Hindlimb muscle (tissue), 1 donor: Measurements from ENCODE around the gene FLT4. TPM values are rescaled to one million over a fixed set of nuclear protein-coding genes. Genes with fewer than 3 reads are reported as not detected.

Experiments used
- DNase-seq: peaks from one replicate; pipeline ENCODE4 v3.0.0-alpha.2; 2013
- polyA plus RNA-seq: library from polyadenylated mRNA; unstranded; fragments of 120-200 nt; gene quantifications from one replicate; pipeline ENCODE4 v1.2.1, GENCODE V29; 2013; ENCODE audit not compliant: insufficient read length

The FLT4 gene
- polyA plus RNA-seq, 1 donor: 9.2 TPM

GRCh38 chr5:180625791-180626660, 23.4 kb downstream of the FLT4 start:
- DNase-seq: no peak

GRCh38 chr5:180625125-180625790, 24.1 kb downstream of the FLT4 start:
- DNase-seq: no peak

GRCh38 chr5:180624587-180624986, 24.8 kb downstream of the FLT4 start:
- no peak for DNase-seq

- no peak for DNase-seq
Observed at GRCh38 chr5:180623844-180624243, 25.6 kb downstream of the FLT4 start.

GRCh38 chr5:180623411-180623834, 26.0 kb downstream of the FLT4 start:
- DNase-seq: no peak

- DNase-seq: no peak
Observed at GRCh38 chr5:180622910-180623309, 26.5 kb downstream of the FLT4 start.

- DNase-seq: no peak
Observed at GRCh38 chr5:180621311-180621710, 28.1 kb downstream of the FLT4 start.

GRCh38 chr5:180620014-180620413, 29.4 kb downstream of the FLT4 start:
- no peak for DNase-seq

GRCh38 chr5:180619563-180619915, 29.9 kb downstream of the FLT4 start:
- no peak for DNase-seq

GRCh38 chr5:180618829-180619562, 30.4 kb downstream of the FLT4 start:
- peak; percentile 54 for DNase-seq

- no peak for DNase-seq
Observed at GRCh38 chr5:180618487-180618828, 30.9 kb downstream of the FLT4 start.

- no peak for DNase-seq
Observed at GRCh38 chr5:180613814-180614188, 35.6 kb downstream of the FLT4 start.

GRCh38 chr5:180613188-180613813, 36.1 kb downstream of the FLT4 start:
- no peak for DNase-seq

GRCh38 chr5:180612683-180613082, 36.7 kb downstream of the FLT4 start:
- DNase-seq: no peak

GRCh38 chr5:180611140-180611850, 38.1 kb downstream of the FLT4 start:
- DNase-seq: no peak

- DNase-seq: no peak
Observed at GRCh38 chr5:180609817-180610550, 39.4 kb downstream of the FLT4 start.

GRCh38 chr5:180609386-180609785, 40.0 kb downstream of the FLT4 start:
- no peak for DNase-seq

- DNase-seq: no peak
Observed at GRCh38 chr5:180608572-180609310, 40.7 kb downstream of the FLT4 start.

- DNase-seq: no peak
Observed at GRCh38 chr5:180607861-180608571, 41.4 kb downstream of the FLT4 start.

GRCh38 chr5:180606215-180606785, 43.1 kb downstream of the FLT4 start:
- no peak for DNase-seq
